HEK293 (cell line): ENCODE measurements around the gene FBH1.
A peak's percentile ranks its signal among the peaks of the same experiment; 100 is the strongest.

ENCODE experiments used
- CTCF ChIA-PET: fragments of 350-600 bp; formaldehyde crosslinking; extraction: SDS; loops from one replicate; lab custom pipeline; 2021; ENCODE audit warnings: antibody characterized with exemption; lab: Yijun Ruan, JAX
- POLR2A ChIA-PET: fragments of 300-600 bp; formaldehyde crosslinking; extraction: SDS; loops from one replicate; lab custom pipeline; 2020; ENCODE audit warnings: antibody characterized with exemption, inconsistent platforms; lab: Yijun Ruan, JAX
- H3K27ac ChIP-seq: fragments of 200-500 bp; sonication (Bioruptor generic); 2 replicates; pipeline ENCODE4 v1.5.1; 2014; ENCODE audit warnings: low read depth, low read length, control low read depth, inconsistent platforms; ENCODE audit errors: extremely low read depth
- H3K36me3 ChIP-seq, 2 experiments: fragments of 200-500 bp in 1 of 2; sonication (Bioruptor generic) in 1 of 2; 1 replicate in 1 of 2; 2 replicates in 1 of 2; pipeline ENCODE4 v1.5.1; 2014 to 2017; ENCODE audit warnings: inconsistent platforms in 2 of 2, low read length in 2 of 2; ENCODE audit not compliant: control insufficient read depth in 2 of 2, insufficient read depth in 1 of 2
- H3K4me1 ChIP-seq: fragments of 200-500 bp; sonication (Bioruptor generic); 2 replicates; pipeline ENCODE4 v1.5.1; 2014; ENCODE audit warnings: mild to moderate bottlenecking, low read length, inconsistent platforms; ENCODE audit not compliant: control insufficient read depth, insufficient read depth
- H3K4me3 ChIP-seq: 2 replicates; pipeline ENCODE4 v1.5.1; 2011; ENCODE audit warnings: low read depth, mild to moderate bottlenecking, control low read depth, low read length, moderate library complexity
- H3K9me3 ChIP-seq: fragments of 200-500 bp; sonication (Bioruptor generic); 2 replicates; pipeline ENCODE4 v1.5.1; 2014; ENCODE audit warnings: low read depth, low read length, inconsistent platforms; ENCODE audit not compliant: control insufficient read depth, insufficient read depth
- GLI4 ChIP-seq: fragments of 450-650 bp; formaldehyde crosslinking; IDR thresholded peaks from 2 replicates; pipeline ENCODE4 v1.5.1; 2016; ENCODE audit warnings: missing biosample characterization, missing genetic modification characterization
- HIC1 ChIP-seq: fragments of 450-650 bp; formaldehyde crosslinking; IDR thresholded peaks from 2 replicates; pipeline ENCODE4 v1.5.1; 2016; ENCODE audit warnings: missing biosample characterization, missing genetic modification characterization
- HOXD13 ChIP-seq: sonication (generic); formaldehyde crosslinking; IDR thresholded peaks from 2 replicates; pipeline ENCODE4 v1.8.0; 2022; ENCODE audit warnings: missing genetic modification reagents, borderline replicate concordance
- KLF1 ChIP-seq: fragments of 450-650 bp; formaldehyde crosslinking; IDR thresholded peaks from 2 replicates; pipeline ENCODE4 v1.5.1; 2016; ENCODE audit warnings: missing biosample characterization, missing genetic modification characterization
- SP3 ChIP-seq: fragments of 450-650 bp; formaldehyde crosslinking; IDR thresholded peaks from 2 replicates; pipeline ENCODE4 v1.5.1; 2016; ENCODE audit warnings: missing biosample characterization, missing genetic modification characterization
- ZNF133 ChIP-seq: fragments of 450-650 bp; formaldehyde crosslinking; IDR thresholded peaks from 2 replicates; pipeline ENCODE4 v1.5.1; 2016; ENCODE audit warnings: missing biosample characterization, missing genetic modification characterization
- ZNF169 ChIP-seq: fragments of 450-650 bp; formaldehyde crosslinking; IDR thresholded peaks from 2 replicates; pipeline ENCODE4 v1.5.1; 2016; ENCODE audit warnings: missing biosample characterization, missing genetic modification characterization
- ZNF211 ChIP-seq: fragments of 450-650 bp; formaldehyde crosslinking; IDR thresholded peaks from 2 replicates; pipeline ENCODE4 v1.5.1; 2016; ENCODE audit warnings: low read depth, missing biosample characterization, missing genetic modification characterization
- ZNF350 ChIP-seq: fragments of 450-650 bp; formaldehyde crosslinking; IDR thresholded peaks from 2 replicates; pipeline ENCODE4 v1.5.0; 2017; ENCODE audit warnings: missing biosample characterization, mild to moderate bottlenecking, missing genetic modification characterization
- ZNF354C ChIP-seq: fragments of 450-650 bp; formaldehyde crosslinking; IDR thresholded peaks from 2 replicates; pipeline ENCODE4 v1.5.1; 2016; ENCODE audit warnings: missing biosample characterization, missing genetic modification characterization, low read depth, borderline replicate concordance
- ZNF394 ChIP-seq: fragments of 450-650 bp; formaldehyde crosslinking; IDR thresholded peaks from 2 replicates; pipeline ENCODE4 v1.5.1; 2016; ENCODE audit warnings: missing biosample characterization, missing genetic modification characterization, mild to moderate bottlenecking, moderate library complexity, borderline replicate concordance
- ZNF416 ChIP-seq: fragments of 450-650 bp; formaldehyde crosslinking; IDR thresholded peaks from 2 replicates; pipeline ENCODE4 v1.5.1; 2016; ENCODE audit warnings: missing biosample characterization, missing genetic modification characterization
- ZNF426 ChIP-seq: fragments of 450-650 bp; formaldehyde crosslinking; IDR thresholded peaks from 2 replicates; pipeline ENCODE4 v1.5.1; 2017; ENCODE audit warnings: missing biosample characterization, missing genetic modification characterization, mild to moderate bottlenecking, inconsistent platforms, moderate library complexity
- ZNF610 ChIP-seq: fragments of 450-650 bp; formaldehyde crosslinking; IDR thresholded peaks from 2 replicates; pipeline ENCODE4 v1.5.1; 2016; ENCODE audit warnings: missing biosample characterization, missing genetic modification characterization, borderline replicate concordance
- ZNF664 ChIP-seq: fragments of 450-650 bp; formaldehyde crosslinking; IDR thresholded peaks from 2 replicates; pipeline ENCODE4 v1.5.1; 2016; ENCODE audit warnings: missing biosample characterization, missing genetic modification characterization
- ZNF670 ChIP-seq: fragments of 450-650 bp; formaldehyde crosslinking; IDR thresholded peaks from 2 replicates; pipeline ENCODE4 v1.5.1; 2016; ENCODE audit warnings: missing biosample characterization, missing genetic modification characterization, low read depth
- ZNF677 ChIP-seq: fragments of 450-650 bp; IDR thresholded peaks from 2 replicates; pipeline ENCODE4 v1.5.0; 2018; ENCODE audit warnings: missing biosample characterization, mild to moderate bottlenecking, missing genetic modification characterization, moderate library complexity
- ZNF747 ChIP-seq: fragments of 450-650 bp; formaldehyde crosslinking; IDR thresholded peaks from 2 replicates; pipeline ENCODE4 v1.5.1; 2016; ENCODE audit warnings: missing biosample characterization, missing genetic modification characterization
- ZNF843 ChIP-seq: fragments of 450-650 bp; formaldehyde crosslinking; IDR thresholded peaks from 2 replicates; pipeline ENCODE4 v1.5.1; 2016; ENCODE audit warnings: missing biosample characterization, missing genetic modification characterization
- TF ChIP-seq, protein P1 (sequence below): fragments of 450-650 bp; formaldehyde crosslinking; IDR thresholded peaks from 2 replicates; pipeline ENCODE4 v1.5.1; 2016; ENCODE audit warnings: missing biosample characterization, missing genetic modification characterization
- TF ChIP-seq, protein P2 (sequence below): fragments of 450-650 bp; formaldehyde crosslinking; IDR thresholded peaks from 2 replicates; pipeline ENCODE4 v1.5.1; 2016; ENCODE audit warnings: missing biosample characterization, missing genetic modification characterization
- TF ChIP-seq, protein P3 (sequence below): IDR thresholded peaks from 2 replicates; pipeline ENCODE4 v1.6.1; 2011; ENCODE audit warnings: mild to moderate bottlenecking, low read depth, low read length, borderline replicate concordance
- TF ChIP-seq, protein P4 (sequence below): fragments of 450-650 bp; formaldehyde crosslinking; IDR thresholded peaks from 2 replicates; pipeline ENCODE4 v1.5.1; 2016; ENCODE audit warnings: missing biosample characterization, missing genetic modification characterization, borderline replicate concordance

The FBH1 gene

GRCh38 chr10:5889624-5890451 is at the start of gene FBH1, which contains the start of gene ANKRD16:
TSS of gene FBH1 (plus strand) at chr10:5890243. CDS start at chr10:5890346, 103 bp downstream.
TSS of gene ANKRD16 (minus strand) at chr10:5889893. CDS start at chr10:5889354, 539 bp downstream.
- POLR2A ChIA-PET = interaction anchor here (0.5 to 2.1 kb wide), 23 partner anchors 8 to 1033 kb away, joined by 3 to 35 read pairs (median 5); partner anchors contain the start of genes ASB13, GDI2, PFKFB3 and TASOR2
- H3K36me3 ChIP-seq = peaks cover 19 to 49% of the 10 kb centered on the region in 2 experiments
- H3K4me1 ChIP-seq = 0 out of 2 replicates have a peak, but pooled peaks cover 4% of the 10 kb centered on the region
- CTCF ChIA-PET = interaction anchor here (0.7 to 2.5 kb wide), 4 partner anchors 9 to 517 kb away, joined by 3 to 19 read pairs (median 3); no protein-coding TSS in a partner anchor
- H3K27ac ChIP-seq = peak within 1 kb of the TSS; percentile 85
- H3K9me3 ChIP-seq = no peaks in the 10 kb centered on the region
- peak within 1 kb of the TSS; percentile 82 for H3K4me3 ChIP-seq
- no peak for TF ChIP-seq ZNF169 (tag by site-specific recombination)
- peak; percentile 41; the same call in 1 of the 2 replicates for TF ChIP-seq ZNF843 (tag by site-specific recombination)
- TF ChIP-seq, protein P1, sequence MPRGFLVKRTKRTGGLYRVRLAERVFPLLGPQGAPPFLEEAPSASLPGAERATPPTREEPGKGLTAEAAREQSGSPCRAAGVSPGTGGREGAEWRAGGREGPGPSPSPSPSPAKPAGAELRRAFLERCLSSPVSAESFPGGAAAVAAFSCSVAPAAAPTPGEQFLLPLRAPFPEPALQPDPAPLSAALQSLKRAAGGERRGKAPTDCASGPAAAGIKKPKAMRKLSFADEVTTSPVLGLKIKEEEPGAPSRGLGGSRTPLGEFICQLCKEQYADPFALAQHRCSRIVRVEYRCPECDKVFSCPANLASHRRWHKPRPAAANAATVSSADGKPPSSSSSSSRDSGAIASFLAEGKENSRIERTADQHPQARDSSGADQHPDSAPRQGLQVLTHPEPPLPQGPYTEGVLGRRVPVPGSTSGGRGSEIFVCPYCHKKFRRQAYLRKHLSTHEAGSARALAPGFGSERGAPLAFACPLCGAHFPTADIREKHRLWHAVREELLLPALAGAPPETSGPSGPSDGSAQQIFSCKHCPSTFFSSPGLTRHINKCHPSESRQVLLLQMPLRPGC (tag by site-specific recombination) = no peak
- peak; percentile 99 for TF ChIP-seq KLF1 (tag by site-specific recombination)
- TF ChIP-seq, protein P2, sequence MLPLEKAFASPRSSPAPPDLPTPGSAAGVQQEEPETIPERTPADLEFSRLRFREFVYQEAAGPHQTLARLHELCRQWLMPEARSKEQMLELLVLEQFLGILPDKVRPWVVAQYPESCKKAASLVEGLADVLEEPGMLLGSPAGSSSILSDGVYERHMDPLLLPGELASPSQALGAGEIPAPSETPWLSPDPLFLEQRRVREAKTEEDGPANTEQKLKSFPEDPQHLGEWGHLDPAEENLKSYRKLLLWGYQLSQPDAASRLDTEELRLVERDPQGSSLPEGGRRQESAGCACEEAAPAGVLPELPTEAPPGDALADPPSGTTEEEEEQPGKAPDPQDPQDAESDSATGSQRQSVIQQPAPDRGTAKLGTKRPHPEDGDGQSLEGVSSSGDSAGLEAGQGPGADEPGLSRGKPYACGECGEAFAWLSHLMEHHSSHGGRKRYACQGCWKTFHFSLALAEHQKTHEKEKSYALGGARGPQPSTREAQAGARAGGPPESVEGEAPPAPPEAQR = no peak
- no peak for TF ChIP-seq ZNF350
- no peak for TF ChIP-seq ZNF426 (tag by site-specific recombination)
- 0 out of 2 replicates have a peak, but pooled peaks have one; percentile 46 for TF ChIP-seq ZNF610 (tag by site-specific recombination)
- no peak for TF ChIP-seq ZNF354C (tag by site-specific recombination)
- no peak for TF ChIP-seq HIC1 (tag by site-specific recombination)
- peak; percentile 73; the same call in 1 of the 2 replicates for TF ChIP-seq GLI4 (tag by site-specific recombination)
- TF ChIP-seq, protein P3, sequence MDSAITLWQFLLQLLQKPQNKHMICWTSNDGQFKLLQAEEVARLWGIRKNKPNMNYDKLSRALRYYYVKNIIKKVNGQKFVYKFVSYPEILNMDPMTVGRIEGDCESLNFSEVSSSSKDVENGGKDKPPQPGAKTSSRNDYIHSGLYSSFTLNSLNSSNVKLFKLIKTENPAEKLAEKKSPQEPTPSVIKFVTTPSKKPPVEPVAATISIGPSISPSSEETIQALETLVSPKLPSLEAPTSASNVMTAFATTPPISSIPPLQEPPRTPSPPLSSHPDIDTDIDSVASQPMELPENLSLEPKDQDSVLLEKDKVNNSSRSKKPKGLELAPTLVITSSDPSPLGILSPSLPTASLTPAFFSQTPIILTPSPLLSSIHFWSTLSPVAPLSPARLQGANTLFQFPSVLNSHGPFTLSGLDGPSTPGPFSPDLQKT = peak; percentile 96
- TF ChIP-seq ZNF394 (tag by site-specific recombination) = 0 out of 2 replicates have a peak, but pooled peaks have one; percentile 15
- TF ChIP-seq ZNF416 (tag by site-specific recombination) = no peak
- TF ChIP-seq ZNF211 (tag by site-specific recombination) = no peak
- no peak for TF ChIP-seq ZNF664
- TF ChIP-seq ZNF677 (tag by site-specific recombination) = no peak
- 0 out of 2 replicates have a peak, but pooled peaks have one; percentile 9 for TF ChIP-seq ZNF133 (tag by site-specific recombination)
- peak; percentile 100 for TF ChIP-seq SP3 (tag by site-specific recombination)
- TF ChIP-seq, protein P4, sequence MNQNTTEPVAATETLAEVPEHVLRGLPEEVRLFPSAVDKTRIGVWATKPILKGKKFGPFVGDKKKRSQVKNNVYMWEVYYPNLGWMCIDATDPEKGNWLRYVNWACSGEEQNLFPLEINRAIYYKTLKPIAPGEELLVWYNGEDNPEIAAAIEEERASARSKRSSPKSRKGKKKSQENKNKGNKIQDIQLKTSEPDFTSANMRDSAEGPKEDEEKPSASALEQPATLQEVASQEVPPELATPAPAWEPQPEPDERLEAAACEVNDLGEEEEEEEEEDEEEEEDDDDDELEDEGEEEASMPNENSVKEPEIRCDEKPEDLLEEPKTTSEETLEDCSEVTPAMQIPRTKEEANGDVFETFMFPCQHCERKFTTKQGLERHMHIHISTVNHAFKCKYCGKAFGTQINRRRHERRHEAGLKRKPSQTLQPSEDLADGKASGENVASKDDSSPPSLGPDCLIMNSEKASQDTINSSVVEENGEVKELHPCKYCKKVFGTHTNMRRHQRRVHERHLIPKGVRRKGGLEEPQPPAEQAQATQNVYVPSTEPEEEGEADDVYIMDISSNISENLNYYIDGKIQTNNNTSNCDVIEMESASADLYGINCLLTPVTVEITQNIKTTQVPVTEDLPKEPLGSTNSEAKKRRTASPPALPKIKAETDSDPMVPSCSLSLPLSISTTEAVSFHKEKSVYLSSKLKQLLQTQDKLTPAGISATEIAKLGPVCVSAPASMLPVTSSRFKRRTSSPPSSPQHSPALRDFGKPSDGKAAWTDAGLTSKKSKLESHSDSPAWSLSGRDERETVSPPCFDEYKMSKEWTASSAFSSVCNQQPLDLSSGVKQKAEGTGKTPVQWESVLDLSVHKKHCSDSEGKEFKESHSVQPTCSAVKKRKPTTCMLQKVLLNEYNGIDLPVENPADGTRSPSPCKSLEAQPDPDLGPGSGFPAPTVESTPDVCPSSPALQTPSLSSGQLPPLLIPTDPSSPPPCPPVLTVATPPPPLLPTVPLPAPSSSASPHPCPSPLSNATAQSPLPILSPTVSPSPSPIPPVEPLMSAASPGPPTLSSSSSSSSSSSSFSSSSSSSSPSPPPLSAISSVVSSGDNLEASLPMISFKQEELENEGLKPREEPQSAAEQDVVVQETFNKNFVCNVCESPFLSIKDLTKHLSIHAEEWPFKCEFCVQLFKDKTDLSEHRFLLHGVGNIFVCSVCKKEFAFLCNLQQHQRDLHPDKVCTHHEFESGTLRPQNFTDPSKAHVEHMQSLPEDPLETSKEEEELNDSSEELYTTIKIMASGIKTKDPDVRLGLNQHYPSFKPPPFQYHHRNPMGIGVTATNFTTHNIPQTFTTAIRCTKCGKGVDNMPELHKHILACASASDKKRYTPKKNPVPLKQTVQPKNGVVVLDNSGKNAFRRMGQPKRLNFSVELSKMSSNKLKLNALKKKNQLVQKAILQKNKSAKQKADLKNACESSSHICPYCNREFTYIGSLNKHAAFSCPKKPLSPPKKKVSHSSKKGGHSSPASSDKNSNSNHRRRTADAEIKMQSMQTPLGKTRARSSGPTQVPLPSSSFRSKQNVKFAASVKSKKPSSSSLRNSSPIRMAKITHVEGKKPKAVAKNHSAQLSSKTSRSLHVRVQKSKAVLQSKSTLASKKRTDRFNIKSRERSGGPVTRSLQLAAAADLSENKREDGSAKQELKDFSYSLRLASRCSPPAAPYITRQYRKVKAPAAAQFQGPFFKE (tag by site-specific recombination) = 0 out of 2 replicates have a peak, but pooled peaks have one; percentile 64
- TF ChIP-seq ZNF747 = no peak
- no peak for TF ChIP-seq ZNF670
- no peak for TF ChIP-seq HOXD13 (CRISPR knock-in tag)
